WTC11 (cell line): ENCODE data around the gene ATG101. TPM values are rescaled to one million over a fixed set of nuclear protein-coding genes. Genes with fewer than 3 reads are reported as not detected.

ENCODE experiments used
- ATAC-seq: fragments of 200-7000 bp; cut with Tn5 transposase; 2 replicates; pipeline ENCODE4 v1.10.0; 2021; ENCODE audit warnings: mild to moderate bottlenecking, moderate library complexity
- CTCF ChIA-PET: fragments of 300-600 bp; sonication (Branson Sonifier 250); formaldehyde crosslinking; loops from one replicate; lab custom pipeline; 2021; ENCODE audit warnings: antibody characterized with exemption; lab: Charles Lee
- POLR2A ChIA-PET: fragments of 350-600 bp; sonication (Branson Sonifier 250); formaldehyde crosslinking; loops from one replicate; lab custom pipeline; 2021; ENCODE audit warnings: antibody characterized with exemption; lab: Charles Lee
- DNase-seq: peaks from one replicate; pipeline ENCODE4 v3.0.0; 2021; ENCODE audit warnings: low spot score
- H3K27ac Mint-ChIP-seq: 2 replicates; pipeline ENCODE4 v1.8.0; 2021; ENCODE audit warnings: mixed read lengths
- H3K27me3 Mint-ChIP-seq: 2 replicates; pipeline ENCODE4 v1.8.0; 2021; ENCODE audit warnings: low read depth, mild to moderate bottlenecking, moderate library complexity, mixed read lengths
- H3K36me3 Mint-ChIP-seq: 2 replicates; pipeline ENCODE4 v1.8.0; 2021; ENCODE audit warnings: mixed read lengths
- H3K4me1 Mint-ChIP-seq: 2 replicates; pipeline ENCODE4 v1.8.0; 2022; ENCODE audit warnings: mixed read lengths
- H3K4me3 Mint-ChIP-seq: 2 replicates; pipeline ENCODE4 v1.8.0; 2021; ENCODE audit warnings: mild to moderate bottlenecking, moderate library complexity, mixed read lengths
- H3K9me3 Mint-ChIP-seq: 2 replicates; pipeline ENCODE4 v1.8.0; 2021; ENCODE audit warnings: mixed read lengths
- ATF1 ChIP-seq: sonication (generic); formaldehyde crosslinking; IDR thresholded peaks from 2 replicates; pipeline ENCODE4 v1.8.1; 2023; ENCODE audit warnings: mild to moderate bottlenecking, moderate library complexity, missing genetic modification reagents
- ATF2 ChIP-seq: sonication (generic); formaldehyde crosslinking; IDR thresholded peaks from 2 replicates; pipeline ENCODE4 v1.8.1; 2022; ENCODE audit warnings: low read depth, missing genetic modification reagents, borderline replicate concordance
- CDX4 ChIP-seq: fragments of 250-450 bp; sonication (Bioruptor Pico); IDR thresholded peaks from 2 replicates; pipeline ENCODE4 v1.9.0; 2021; ENCODE audit warnings: moderate library complexity, mild to moderate bottlenecking, inconsistent platforms, borderline replicate concordance
- ERG ChIP-seq: fragments of 250-450 bp; sonication (Bioruptor Pico); IDR thresholded peaks from 2 replicates; pipeline ENCODE4 v1.8.0; 2021; ENCODE audit warnings: mild to moderate bottlenecking
- ESRRA ChIP-seq: sonication (generic); formaldehyde crosslinking; IDR thresholded peaks from 2 replicates; pipeline ENCODE4 v1.8.1; 2022; ENCODE audit warnings: mild to moderate bottlenecking, missing genetic modification reagents, borderline replicate concordance
- GABPB1 ChIP-seq: sonication (generic); formaldehyde crosslinking; IDR thresholded peaks from 2 replicates; pipeline ENCODE4 v1.8.1; 2023; ENCODE audit warnings: mild to moderate bottlenecking, missing genetic modification reagents
- HMGXB4 ChIP-seq: sonication (generic); formaldehyde crosslinking; IDR thresholded peaks from 2 replicates; pipeline ENCODE4 v1.8.1; 2023; ENCODE audit warnings: mild to moderate bottlenecking, moderate library complexity, missing genetic modification reagents
- JAZF1 ChIP-seq: fragments of 250-450 bp; sonication (Bioruptor Pico); IDR thresholded peaks from 2 replicates; pipeline ENCODE4 v1.9.0; 2021; ENCODE audit warnings: moderate library complexity, mild to moderate bottlenecking, inconsistent platforms
- MXD4 ChIP-seq: fragments of 250-450 bp; sonication (Bioruptor Pico); IDR thresholded peaks from 2 replicates; pipeline ENCODE4 v1.8.0; 2021; ENCODE audit warnings: mild to moderate bottlenecking, moderate library complexity, borderline replicate concordance
- NR2C2 ChIP-seq: sonication (generic); formaldehyde crosslinking; IDR thresholded peaks from 2 replicates; pipeline ENCODE4 v1.8.0; 2022; ENCODE audit warnings: mild to moderate bottlenecking, missing genetic modification reagents
- NR3C1 ChIP-seq: sonication (generic); formaldehyde crosslinking; conservative IDR thresholded peaks from 2 replicates; pipeline ENCODE4 v1.8.1; 2023; ENCODE audit warnings: low read depth, mild to moderate bottlenecking, missing genetic modification reagents
- PREB ChIP-seq: sonication (generic); formaldehyde crosslinking; IDR thresholded peaks from 2 replicates; pipeline ENCODE4 v1.8.1; 2022; ENCODE audit warnings: mild to moderate bottlenecking, missing genetic modification reagents, moderate library complexity, borderline replicate concordance
- STAT6 ChIP-seq: sonication (generic); formaldehyde crosslinking; conservative IDR thresholded peaks from 2 replicates; pipeline ENCODE4 v1.8.1; 2023; ENCODE audit warnings: mild to moderate bottlenecking, low read depth, missing genetic modification reagents, moderate library complexity
- ZMAT4 ChIP-seq: fragments of 250-450 bp; sonication (Bioruptor Pico); IDR thresholded peaks from 2 replicates; pipeline ENCODE4 v1.9.0; 2021; ENCODE audit warnings: mild to moderate bottlenecking
- ZNF138 ChIP-seq: sonication (generic); formaldehyde crosslinking; conservative IDR thresholded peaks from 2 replicates; pipeline ENCODE4 v1.8.1; 2022; ENCODE audit warnings: mild to moderate bottlenecking, moderate library complexity, missing genetic modification reagents
- ZNF512 ChIP-seq: sonication (generic); formaldehyde crosslinking; IDR thresholded peaks from 2 replicates; pipeline ENCODE4 v1.8.1; 2022; ENCODE audit warnings: missing genetic modification reagents, borderline replicate concordance
- ZNF671 ChIP-seq: fragments of 250-450 bp; sonication (Bioruptor Pico); IDR thresholded peaks from 2 replicates; pipeline ENCODE4 v1.8.0; 2021; ENCODE audit warnings: mild to moderate bottlenecking
- total RNA-seq: library from RNA; stranded (reverse); gene quantifications from 3 replicates; pipeline ENCODE4 v1.2.3, GENCODE V29; 2021

The ATG101 gene
- total RNA-seq, 1 experiment from 2014 or later: 52.1 TPM

- TF ChIP-seq HMGXB4 (CRISPR knock-in tag) (no peak), NR2C2 (CRISPR knock-in tag) (no peak), ATF1 (CRISPR knock-in tag) (no peak), ZNF512 (CRISPR knock-in tag) (no peak), CDX4 (CRISPR knock-in tag) (no peak), ZNF138 (CRISPR knock-in tag) (no peak), MXD4 (CRISPR knock-in tag) (no peak), ATF2 (CRISPR knock-in tag) (no peak), NR3C1 (no peak)
- TF ChIP-seq, all 79 proteins: peak for 0
Observed at GRCh38 chr12:52081263-52081733, 11.5 kb downstream of the ATG101 start (continued).

- Mint-ChIP-seq H3K27me3 (no peaks in the 10 kb centered on the region), H3K36me3 (peaks cover 10% of the 10 kb centered on the region), H3K4me3 (no peak overlapping the region), H3K27ac (peak overlapping the region; percentile 48; the same call in 1 of the 2 replicates), H3K9me3 (no peaks in the 10 kb centered on the region), H3K4me1 (peaks cover 19% of the 10 kb centered on the region)
- ChIA-PET POLR2A (interaction anchor here (0.7 to 3.0 kb wide), 3 partner anchors 13 to 56 kb away, joined by 4 to 11 read pairs (median 11); partner anchors contain the start of gene ATG101), CTCF (interaction anchor here (0.8 to 11.4 kb wide), 20 partner anchors 9 to 218 kb away, joined by 3 to 388 read pairs (median 9); partner anchors contain the start of genes ATG101 and NR4A1)
- TF ChIP-seq ZMAT4 (no peak), GABPB1 (CRISPR knock-in tag) (peak; percentile 30; the same call in 1 of the 2 replicates), ZNF671 (CRISPR knock-in tag) (no peak)
- DNase-seq (no peak), ATAC-seq (no peak)
Observed at GRCh38 chr12:52082026-52082668, 12.4 kb downstream of the ATG101 start.

GRCh38 chr12:52082669-52082987, 12.8 kb downstream of the ATG101 start:
- POLR2A ChIA-PET: interaction anchor here (2.7 to 3.0 kb wide), 2 partner anchors 13 to 56 kb away, joined by 11 read pairs; partner anchors contain the start of gene ATG101
- DNase-seq (no peak), ATAC-seq (no peak)
- Mint-ChIP-seq H3K27ac (no peak overlapping the region), H3K4me3 (no peak overlapping the region), H3K27me3 (no peaks in the 10 kb centered on the region), H3K4me1 (peaks cover 19% of the 10 kb centered on the region), H3K36me3 (peaks cover 7% of the 10 kb centered on the region), H3K9me3 (no peaks in the 10 kb centered on the region)
- CTCF ChIA-PET: interaction anchor here (0.6 to 11.4 kb wide), 24 partner anchors 8 to 219 kb away, joined by 3 to 388 read pairs (median 6); partner anchors contain the start of genes ATG101 and NR4A1
- TF ChIP-seq PREB (CRISPR knock-in tag) (no peak), ERG (CRISPR knock-in tag) (no peak), NR2C2 (CRISPR knock-in tag) (no peak), STAT6 (CRISPR knock-in tag) (no peak), JAZF1 (no peak), ESRRA (CRISPR knock-in tag) (no peak), ZNF512 (CRISPR knock-in tag) (no peak)
